Caco-2 (cell line): Measurements from ENCODE around the gene DYNLT3. TPM values are rescaled to one million over a fixed set of nuclear protein-coding genes. Genes with fewer than 3 reads are reported as not detected.
A peak's percentile ranks its signal among the peaks of the same experiment; 100 is the strongest.

Experiments used
- BruUV-seq: library from RNA; stranded (reverse); fragments of 400-500 nt; replicated peaks from 2 replicates; lab custom pipeline; 2021; lab: Mats Ljungman, UMichigan
- CTCF ChIA-PET: fragments of 300-600 bp; sonication (Branson Sonifier 250); formaldehyde crosslinking; loops from one replicate; lab custom pipeline; 2022; ENCODE audit warnings: antibody characterized with exemption; lab: Charles Lee
- POLR2A ChIA-PET: fragments of 300-600 bp; sonication (Branson Sonifier 250); formaldehyde crosslinking; loops from one replicate; lab custom pipeline; 2022; ENCODE audit warnings: antibody characterized with exemption; lab: Charles Lee
- DNase-seq, 2 experiments: peaks; one replicate each; pipeline versions ENCODE4 v3.0.0 to v3.0.0-alpha.2; 2020 to 2022
- H3K27me3 ChIP-seq: replicated peaks from 2 replicates; pipeline ENCODE4 v1.6.0; 2011; ENCODE audit warnings: low read length; ENCODE audit not compliant: control insufficient read depth, insufficient read depth
- H3K36me3 ChIP-seq: 2 replicates; pipeline ENCODE4 v1.5.1; 2011; ENCODE audit warnings: low read length; ENCODE audit not compliant: control insufficient read depth, insufficient read depth
- H3K4me1 ChIP-seq: fragments of 250-450 bp; sonication (Bioruptor Pico); 2 replicates; pipeline ENCODE4 v1.5.1; 2020; ENCODE audit warnings: mild to moderate bottlenecking
- H3K4me3 ChIP-seq: 2 replicates; pipeline ENCODE4 v1.5.1; 2011; ENCODE audit warnings: low read depth, mild to moderate bottlenecking, control low read depth, low read length
- H3K9me3 ChIP-seq: fragments of 250-450 bp; sonication (Bioruptor Pico); 2 replicates; pipeline ENCODE4 v1.5.1; 2020; ENCODE audit warnings: mild to moderate bottlenecking, moderate library complexity
- H3K27ac Mint-ChIP-seq: one replicate; pipeline ENCODE4 v1.8.0; 2022; ENCODE audit warnings: mixed read lengths; ENCODE audit not compliant: unreplicated experiment
- H3K27me3 Mint-ChIP-seq: one replicate; pipeline ENCODE4 v1.8.0; 2022; ENCODE audit warnings: mixed read lengths; ENCODE audit not compliant: insufficient read depth, unreplicated experiment
- H3K36me3 Mint-ChIP-seq: one replicate; pipeline ENCODE4 v1.8.0; 2022; ENCODE audit warnings: mild to moderate bottlenecking, mixed read lengths; ENCODE audit not compliant: insufficient read depth, unreplicated experiment
- H3K4me1 Mint-ChIP-seq: one replicate; pipeline ENCODE4 v1.8.0; 2022; ENCODE audit warnings: low read depth, mixed read lengths; ENCODE audit not compliant: unreplicated experiment
- H3K4me3 Mint-ChIP-seq: one replicate; pipeline ENCODE4 v1.8.0; 2022; ENCODE audit warnings: mild to moderate bottlenecking, moderate library complexity, mixed read lengths; ENCODE audit not compliant: unreplicated experiment
- H3K9me3 Mint-ChIP-seq: one replicate; pipeline ENCODE4 v1.8.0; 2022; ENCODE audit warnings: mixed read lengths; ENCODE audit not compliant: unreplicated experiment
- intact Hi-C: fragments of 100-400 bp; cut with micrococcal nuclease; formaldehyde crosslinking; loops from one replicate; pipeline ENCODE4 v1.10.0; 2022; ENCODE audit not compliant: unreplicated experiment
- total RNA-seq: library from RNA; stranded (reverse); gene quantifications from 2 replicates; pipeline ENCODE4 v1.2.3, GENCODE V29; 2022
- TF ChIP-seq, protein P1 (sequence below), 2 experiments: fragments of 200-600 bp in 1 of 2; IDR thresholded peaks; 1 replicate in 1 of 2; 2 replicates in 1 of 2; pipeline versions ENCODE4 v1.5.1 to v1.8.0; 2011 to 2022; ENCODE audit warnings: antibody characterized with exemption in 1 of 2, control low read depth in 1 of 2, inconsistent platforms in 1 of 2, low read depth in 1 of 2, low read length in 1 of 2, mild to moderate bottlenecking in 1 of 2, moderate library complexity in 1 of 2; ENCODE audit not compliant: insufficient read depth in 1 of 2, severe bottlenecking in 1 of 2, unreplicated experiment in 1 of 2

DYNLT3 gene
- total RNA-seq, 1 experiment from 2014 or later = 26.9 TPM

DNA sequence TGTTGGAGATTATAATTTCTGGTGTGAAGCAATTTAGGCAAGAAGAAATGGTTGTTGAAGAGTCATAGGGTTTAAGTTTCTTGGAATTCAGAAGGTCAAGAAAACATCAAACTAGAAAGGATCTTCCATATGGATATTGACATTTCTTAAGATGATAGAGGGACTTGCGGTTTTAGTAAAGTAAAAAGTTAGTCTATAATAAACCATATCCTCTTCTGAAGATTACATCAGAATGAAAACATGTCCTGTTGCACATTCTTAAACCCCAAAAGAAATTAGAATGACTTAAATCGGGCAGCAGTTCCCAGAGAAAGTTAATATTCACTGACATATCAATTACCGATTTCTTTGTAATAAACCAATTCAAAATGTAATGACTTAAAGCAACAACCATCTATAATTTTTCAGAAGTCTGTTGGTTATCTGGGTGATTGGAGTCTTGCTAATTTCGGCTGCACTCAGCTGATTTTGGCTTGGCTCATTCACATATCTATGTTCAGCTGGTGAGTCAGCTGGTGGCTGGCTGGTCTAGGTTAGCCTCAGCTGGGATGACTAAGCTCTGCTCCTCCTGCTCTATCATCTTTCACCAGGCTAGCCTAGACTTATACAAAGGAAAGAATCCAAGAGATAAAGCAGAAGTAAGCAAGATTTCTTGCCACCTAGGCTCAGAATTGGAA lies 24.4 kb upstream of the DYNLT3 start:
- Mint-ChIP-seq H3K27me3 (no peaks in the 10 kb centered on the region), H3K4me1 (peaks cover 8% of the 10 kb centered on the region), H3K9me3 (peaks cover 22% of the 10 kb centered on the region), H3K4me3 (no peak overlapping the region), H3K36me3 (no peaks in the 10 kb centered on the region), H3K27ac (no peak overlapping the region)
- TF ChIP-seq, protein P1, sequence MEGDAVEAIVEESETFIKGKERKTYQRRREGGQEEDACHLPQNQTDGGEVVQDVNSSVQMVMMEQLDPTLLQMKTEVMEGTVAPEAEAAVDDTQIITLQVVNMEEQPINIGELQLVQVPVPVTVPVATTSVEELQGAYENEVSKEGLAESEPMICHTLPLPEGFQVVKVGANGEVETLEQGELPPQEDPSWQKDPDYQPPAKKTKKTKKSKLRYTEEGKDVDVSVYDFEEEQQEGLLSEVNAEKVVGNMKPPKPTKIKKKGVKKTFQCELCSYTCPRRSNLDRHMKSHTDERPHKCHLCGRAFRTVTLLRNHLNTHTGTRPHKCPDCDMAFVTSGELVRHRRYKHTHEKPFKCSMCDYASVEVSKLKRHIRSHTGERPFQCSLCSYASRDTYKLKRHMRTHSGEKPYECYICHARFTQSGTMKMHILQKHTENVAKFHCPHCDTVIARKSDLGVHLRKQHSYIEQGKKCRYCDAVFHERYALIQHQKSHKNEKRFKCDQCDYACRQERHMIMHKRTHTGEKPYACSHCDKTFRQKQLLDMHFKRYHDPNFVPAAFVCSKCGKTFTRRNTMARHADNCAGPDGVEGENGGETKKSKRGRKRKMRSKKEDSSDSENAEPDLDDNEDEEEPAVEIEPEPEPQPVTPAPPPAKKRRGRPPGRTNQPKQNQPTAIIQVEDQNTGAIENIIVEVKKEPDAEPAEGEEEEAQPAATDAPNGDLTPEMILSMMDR (IDR thresholded peaks at IDR 0.05; ENCODE audit: insufficient read depth in 1 of 2, low read depth in 1 of 2, low read length in 1 of 2, severe bottlenecking in 1 of 2, unreplicated experiment in 1 of 2) = no peak
- H3K27me3 ChIP-seq = no peaks in the 10 kb centered on the region
- ChIA-PET POLR2A (no interaction called here), CTCF (no interaction called here)
- BruUV-seq = no TSS peak
- H3K4me1 ChIP-seq = no peaks in the 10 kb centered on the region
- no peak overlapping the region for H3K4me3 ChIP-seq
- intact Hi-C loops = no loop called here
- H3K36me3 ChIP-seq = no peaks in the 10 kb centered on the region
- no peak for DNase-seq
- H3K9me3 ChIP-seq = no peaks in the 10 kb centered on the region

DNA sequence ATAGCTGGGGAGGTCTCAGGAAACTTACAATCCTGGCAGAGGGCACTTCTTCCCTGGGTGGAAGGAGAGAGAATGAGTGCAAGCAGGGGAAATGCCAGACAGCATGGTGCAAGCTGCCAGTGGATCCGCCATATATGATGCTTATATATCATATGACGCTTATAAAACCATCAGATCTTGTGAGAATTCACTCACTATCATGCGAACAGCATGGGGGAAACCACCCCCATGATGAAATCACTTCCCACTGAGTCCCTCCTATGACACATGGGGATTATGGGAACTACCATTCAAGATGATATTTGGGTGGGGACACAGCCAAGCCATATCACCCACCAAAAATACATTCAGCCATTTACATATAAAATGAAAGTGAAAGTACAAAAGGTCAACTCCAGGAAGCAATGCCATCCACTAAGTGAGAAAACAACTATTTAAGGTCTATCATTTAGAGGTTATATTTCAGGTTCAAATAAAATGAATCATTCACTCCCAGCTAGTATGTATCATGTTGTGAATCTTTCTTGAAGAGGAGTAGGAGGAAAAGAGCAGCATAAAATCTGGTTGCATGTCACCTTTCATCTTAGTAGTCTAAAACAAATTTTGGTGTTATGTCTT lies 20.3 kb upstream of the DYNLT3 start:
- no TSS peak for BruUV-seq
- intact Hi-C loops = no loop called here
- Mint-ChIP-seq H3K27me3 (no peaks in the 10 kb centered on the region), H3K27ac (no peak overlapping the region), H3K4me1 (peaks cover 15% of the 10 kb centered on the region), H3K36me3 (no peaks in the 10 kb centered on the region), H3K4me3 (no peak overlapping the region), H3K9me3 (peaks cover 22% of the 10 kb centered on the region)
- Histone ChIP-seq H3K4me3 (no peak overlapping the region), H3K4me1 (peaks cover 21% of the 10 kb centered on the region), H3K27me3 (no peaks in the 10 kb centered on the region), H3K9me3 (no peaks in the 10 kb centered on the region; the same call in 1 of the 2 replicates), H3K36me3 (no peaks in the 10 kb centered on the region)
- TF ChIP-seq, protein P1 (IDR thresholded peaks at IDR 0.05; ENCODE audit: insufficient read depth in 1 of 2, low read depth in 1 of 2, low read length in 1 of 2, severe bottlenecking in 1 of 2, unreplicated experiment in 1 of 2) = no peak
- POLR2A ChIA-PET = no interaction called here
- no peak for DNase-seq
- CTCF ChIA-PET = no interaction called here

DNA sequence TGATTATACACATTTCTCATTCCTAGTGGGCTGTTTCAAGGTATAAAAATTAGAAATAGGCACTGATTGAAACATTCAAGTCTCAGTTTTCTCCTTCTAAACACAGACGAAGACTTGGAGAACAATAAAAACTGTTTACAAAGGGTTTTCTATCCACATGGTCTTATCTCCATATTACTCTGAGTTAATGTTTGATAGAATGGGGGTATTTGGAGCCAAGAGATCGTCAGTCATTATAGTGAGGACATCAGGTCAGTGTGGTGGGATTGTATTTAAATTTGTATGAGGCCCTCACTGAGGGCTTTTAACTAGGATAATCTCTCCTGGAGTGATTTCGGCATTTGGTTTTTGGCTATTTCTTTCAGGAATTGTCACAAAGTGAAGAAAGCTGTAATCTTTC lies 16.4 kb upstream of the DYNLT3 start:
- Histone ChIP-seq H3K36me3 (no peaks in the 10 kb centered on the region), H3K27me3 (no peaks in the 10 kb centered on the region), H3K9me3 (no peaks in the 10 kb centered on the region; the same call in 1 of the 2 replicates), H3K4me3 (no peak overlapping the region), H3K4me1 (peaks cover 46% of the 10 kb centered on the region)
- H3K4me1 Mint-ChIP-seq = peaks cover 22% of the 10 kb centered on the region
- ChIA-PET CTCF (no interaction called here), POLR2A (no interaction called here)
- TF ChIP-seq, protein P1 (IDR thresholded peaks at IDR 0.05; ENCODE audit: insufficient read depth in 1 of 2, low read depth in 1 of 2, low read length in 1 of 2, severe bottlenecking in 1 of 2, unreplicated experiment in 1 of 2) = no peak
- intact Hi-C loops = no loop called here
- no peak overlapping the region for H3K4me3 Mint-ChIP-seq
- BruUV-seq = no TSS peak
- DNase-seq = no peak
- peaks cover 18% of the 10 kb centered on the region for H3K9me3 Mint-ChIP-seq
- no peaks in the 10 kb centered on the region for H3K36me3 Mint-ChIP-seq
- no peaks in the 10 kb centered on the region for H3K27me3 Mint-ChIP-seq
- H3K27ac Mint-ChIP-seq = peak overlapping the region; percentile 79
